Measurements from ENCODE around the gene ABHD12.

Gene ABHD12

GRCh38 chr20:25380945-25381614, 9.6 kb downstream of the ABHD12 start:
- H3K4me3 ChIP-seq (ENCODE audit: low read length), result no peak overlapping the region
- DNase-seq (ENCODE audit: low read depth), result no peak
- TF ChIP-seq CTCF (conservative IDR thresholded peaks at IDR 0.05; ENCODE audit: low read depth, low read length), result no peak

- TF ChIP-seq CTCF (conservative IDR thresholded peaks at IDR 0.05; ENCODE audit: low read depth, low read length), result no peak
- H3K4me3 ChIP-seq (ENCODE audit: low read length), result no peak overlapping the region
- DNase-seq (ENCODE audit: low read depth), result no peak
These were observed 11.5 kb downstream of the ABHD12 start for GRCh38 chr20:25378884-25379733.

GRCh38 chr20:25378189-25378883, 12.3 kb downstream of the ABHD12 start:
- no peak for DNase-seq (ENCODE audit: low read depth)
- no peak overlapping the region for H3K4me3 ChIP-seq (ENCODE audit: low read length)
- no peak for TF ChIP-seq CTCF (conservative IDR thresholded peaks at IDR 0.05; ENCODE audit: low read depth, low read length)

- no peak overlapping the region for H3K4me3 ChIP-seq (ENCODE audit: low read length)
- DNase-seq (ENCODE audit: low read depth), result no peak
- TF ChIP-seq CTCF (conservative IDR thresholded peaks at IDR 0.05; ENCODE audit: low read depth, low read length), result no peak
These were observed 13.7 kb downstream of the ABHD12 start for GRCh38 chr20:25376886-25377285.

- H3K4me3 ChIP-seq (ENCODE audit: low read length), result no peak overlapping the region
- no peak for DNase-seq (ENCODE audit: low read depth)
- TF ChIP-seq CTCF (conservative IDR thresholded peaks at IDR 0.05; ENCODE audit: low read depth, low read length), result no peak
These were observed 14.4 kb downstream of the ABHD12 start for GRCh38 chr20:25376236-25376635.

GRCh38 chr20:25374842-25375241, 15.8 kb downstream of the ABHD12 start:
- no peak overlapping the region for H3K4me3 ChIP-seq (ENCODE audit: low read length)
- TF ChIP-seq CTCF (conservative IDR thresholded peaks at IDR 0.05; ENCODE audit: low read depth, low read length), result no peak
- DNase-seq (ENCODE audit: low read depth), result no peak

Measured in retinal pigment epithelial cell (primary cell).